Gastroesophageal sphincter (tissue), 4 donors: ENCODE measurements around the gene ANKRD52. TPM values are rescaled to one million over a fixed set of nuclear protein-coding genes. Genes with fewer than 3 reads are reported as not detected.
A peak's percentile ranks its signal among the peaks of the same experiment; 100 is the strongest.

Source experiments
- ATAC-seq: fragments of 150-250 bp; one replicate; pipeline ENCODE4 v1.9.1; 2016; ENCODE audit warnings: mild to moderate bottlenecking, moderate library complexity
- H3K27ac ChIP-seq, 4 donors: fragments of 200-600 bp; sonication (generic) in 3 of 4; 1 replicate in 3 of 4; 2 replicates in 1 of 4; pipeline ENCODE4 v1.5.1; 2016 to 2019
- H3K27me3 ChIP-seq: fragments of 200-600 bp; sonication (generic); one replicate; pipeline ENCODE4 v1.5.1; 2019
- H3K36me3 ChIP-seq, 2 donors: fragments of 200-600 bp; sonication (generic); one replicate each; pipeline ENCODE4 v1.5.1; 2019; ENCODE audit warnings: control low read depth in 1 of 2
- H3K4me1 ChIP-seq, 3 donors: fragments of 200-600 bp; sonication (generic); 1 replicate in 2 of 3; 2 replicates in 1 of 3; pipeline ENCODE4 v1.5.1; 2016 to 2019; ENCODE audit warnings: control low read depth in 2 of 3
- H3K4me3 ChIP-seq, 2 donors: fragments of 200-600 bp; sonication (generic); one replicate each; pipeline ENCODE4 v1.5.1; 2019; ENCODE audit warnings: mild to moderate bottlenecking in 1 of 2, moderate library complexity in 1 of 2
- H3K9me3 ChIP-seq, 3 donors: fragments of 200-600 bp; sonication (generic); one replicate each; pipeline ENCODE4 v1.5.1; 2017 to 2019; ENCODE audit warnings: control low read depth in 2 of 3
- CTCF ChIP-seq, 4 experiments: fragments of 200-600 bp in 2 of 4; fragments of 450-650 bp in 2 of 4; sonication (generic) in 1 of 4; IDR thresholded peaks; one replicate each; pipeline ENCODE4 v1.5.1; 2017 to 2019; ENCODE audit warnings: antibody characterized with exemption in 4 of 4, mild to moderate bottlenecking in 2 of 4, moderate library complexity in 2 of 4
- EP300 ChIP-seq: sonication (generic); formaldehyde crosslinking; IDR thresholded peaks from one replicate; pipeline ENCODE4 v1.6.1; 2017; ENCODE audit warnings: antibody characterized with exemption, mild to moderate bottlenecking
- POLR2A ChIP-seq, 2 donors: fragments of 450-650 bp; IDR thresholded peaks; one replicate each; pipeline ENCODE4 v1.6.1; 2017; ENCODE audit warnings: antibody characterized with exemption in 2 of 2, mild to moderate bottlenecking in 2 of 2, moderate library complexity in 1 of 2
- POLR2AphosphoS5 ChIP-seq: sonication (generic); formaldehyde crosslinking; IDR thresholded peaks from one replicate; pipeline ENCODE4 v1.6.1; 2017; ENCODE audit warnings: antibody characterized with exemption
- WGBS, 2 donors: methylation state at CpG; one replicate each; pipeline ENCODE4 v1.1.5; 2018; ENCODE audit warnings: low coverage in 1 of 2; 5-methylcytosine and 5-hydroxymethylcytosine counted together
- total RNA-seq, 4 donors: library from RNA; depleted of rRNA; stranded (reverse); fragments of >200 nt; gene quantifications; one replicate each; pipeline ENCODE4 v1.1.0, GENCODE V29; 2016

ANKRD52 gene
- total RNA-seq, 4 donors from 2014 or later = 12.9 to 37.8 (median 15.6) TPM

- Histone ChIP-seq H3K27me3 (no peaks in the 10 kb centered on the region), H3K4me1 (peaks cover 6 to 85% (median 21%) of the 10 kb centered on the region in 3 donors), H3K36me3 (peaks cover 0 to 16% of the 10 kb centered on the region in 2 donors), H3K4me3 (no peak overlapping the region), H3K9me3 (no peaks in the 10 kb centered on the region), H3K27ac (peak overlapping the region in 2 of 4 donors; percentile 2 to 8)
- 91 to 95% methylated on average over 3 to 8 of the region's 8 CpGs for WGBS, 2 donors
- TF ChIP-seq EP300 (no peak), POLR2AphosphoS5 (no peak), CTCF (IDR thresholded peaks at IDR 0.05) (no peak), POLR2A (IDR thresholded peaks at IDR 0.05) (no peak)
- ATAC-seq = no peak
Measured at GRCh38 chr12:56297400-56297799, 39.2 kb upstream of the ANKRD52 start.

GRCh38 chr12:56296295-56296694 is 38.1 kb upstream of the ANKRD52 start:
- H3K36me3 ChIP-seq = peaks cover 0 to 20% of the 10 kb centered on the region in 2 donors
- no peak overlapping the region for H3K27ac ChIP-seq
- no peaks in the 10 kb centered on the region for H3K27me3 ChIP-seq
- 69 to 73% methylated on average over 4 to 5 of the region's 5 CpGs for WGBS, 2 donors
- TF ChIP-seq POLR2A (IDR thresholded peaks at IDR 0.05) (no peak), CTCF (IDR thresholded peaks at IDR 0.05) (no peak), EP300 (no peak), POLR2AphosphoS5 (no peak)
- no peaks in the 10 kb centered on the region for H3K9me3 ChIP-seq
- peaks cover 6 to 85% (median 18%) of the 10 kb centered on the region in 3 donors for H3K4me1 ChIP-seq
- ATAC-seq = no peak
- no peak overlapping the region for H3K4me3 ChIP-seq

GRCh38 chr12:56293795-56294194 is 35.6 kb upstream of the ANKRD52 start:
- no peak for ATAC-seq
- TF ChIP-seq EP300 (no peak), POLR2A (IDR thresholded peaks at IDR 0.05) (no peak), CTCF (IDR thresholded peaks at IDR 0.05) (no peak), POLR2AphosphoS5 (no peak)
- 70 to 76% methylated on average over 4 to 5 of the region's 5 CpGs for WGBS, 2 donors
- Histone ChIP-seq H3K4me3 (no peak overlapping the region), H3K36me3 (peaks cover 0 to 33% of the 10 kb centered on the region in 2 donors), H3K27ac (no peak overlapping the region), H3K4me1 (peaks cover 6 to 78% (median 7%) of the 10 kb centered on the region in 3 donors), H3K9me3 (no peaks in the 10 kb centered on the region), H3K27me3 (no peaks in the 10 kb centered on the region)

GRCh38 chr12:56288705-56289387 is 30.7 kb upstream of the ANKRD52 start:
- TF ChIP-seq CTCF (IDR thresholded peaks at IDR 0.05) (no peak), EP300 (no peak), POLR2A (IDR thresholded peaks at IDR 0.05) (no peak), POLR2AphosphoS5 (no peak)
- Histone ChIP-seq H3K4me1 (peaks cover 0 to 51% (median 4%) of the 10 kb centered on the region in 3 donors), H3K36me3 (peaks cover 0 to 44% of the 10 kb centered on the region in 2 donors), H3K9me3 (no peaks in the 10 kb centered on the region), H3K27ac (no peak overlapping the region), H3K4me3 (no peak overlapping the region), H3K27me3 (no peaks in the 10 kb centered on the region)
- no peak for ATAC-seq
- WGBS, 2 donors = 71 to 75% methylated on average over 2 to 3 of the region's 3 CpGs
